MCF 10A (cell line): ENCODE measurements around the gene WDCP. TPM values are rescaled to one million over a fixed set of nuclear protein-coding genes. Genes with fewer than 3 reads are reported as not detected.

Source experiments
- BruUV-seq: library from RNA; stranded (reverse); fragments of 400-500 nt; replicated peaks from 2 replicates; lab custom pipeline; 2021; lab: Mats Ljungman, UMichigan
- CTCF ChIA-PET: fragments of 300-600 bp; sonication (Branson Sonifier 250); formaldehyde crosslinking; extraction: SDS; loops from one replicate; lab custom pipeline; 2021; ENCODE audit warnings: antibody characterized with exemption, inconsistent platforms; lab: Yijun Ruan, JAX
- POLR2A ChIA-PET: fragments of 300-600, 350-650 bp; sonication (Branson Sonifier 250); formaldehyde crosslinking; extraction: SDS; loops from one replicate; lab custom pipeline; 2020; ENCODE audit warnings: antibody characterized with exemption, inconsistent platforms; lab: Yijun Ruan, JAX
- DNase-seq: peaks from one replicate; pipeline ENCODE4 v3.0.0-alpha.2; 2018; ENCODE audit not compliant: unreplicated experiment
- H3K27ac Mint-ChIP-seq: one replicate; pipeline ENCODE4 v1.8.0; 2022; ENCODE audit warnings: mild to moderate bottlenecking, low read depth, mixed read lengths; ENCODE audit not compliant: unreplicated experiment
- H3K27me3 Mint-ChIP-seq: one replicate; pipeline ENCODE4 v1.8.0; 2022; ENCODE audit warnings: mixed read lengths; ENCODE audit not compliant: insufficient read depth, unreplicated experiment
- H3K36me3 Mint-ChIP-seq: one replicate; pipeline ENCODE4 v1.8.0; 2022; ENCODE audit warnings: mild to moderate bottlenecking, moderate library complexity, mixed read lengths; ENCODE audit not compliant: insufficient read depth, unreplicated experiment
- H3K4me1 Mint-ChIP-seq: one replicate; pipeline ENCODE4 v1.8.0; 2022; ENCODE audit warnings: mixed read lengths; ENCODE audit not compliant: insufficient read depth, unreplicated experiment
- H3K4me3 Mint-ChIP-seq: one replicate; pipeline ENCODE4 v1.8.0; 2022; ENCODE audit warnings: mild to moderate bottlenecking, moderate library complexity, mixed read lengths; ENCODE audit not compliant: unreplicated experiment
- H3K9me3 Mint-ChIP-seq: one replicate; pipeline ENCODE4 v1.8.0; 2022; ENCODE audit warnings: mixed read lengths; ENCODE audit not compliant: unreplicated experiment
- intact Hi-C: fragments of 100-400 bp; cut with micrococcal nuclease; formaldehyde crosslinking; loops from 2 replicates; pipeline ENCODE4 v1.14.1; 2022
- total RNA-seq: library from RNA; stranded (reverse); gene quantifications from 2 replicates; pipeline ENCODE4 v1.2.3, GENCODE V29; 2022
- TF ChIP-seq, protein P1 (sequence below): fragments of 200-600 bp; IDR thresholded peaks from one replicate; pipeline ENCODE4 v1.8.0; 2022; ENCODE audit warnings: antibody characterized with exemption, mild to moderate bottlenecking; ENCODE audit not compliant: unreplicated experiment

Gene WDCP
- total RNA-seq, 1 experiment from 2014 or later, result 11.2 TPM

- Mint-ChIP-seq H3K4me3 (no peak overlapping the region), H3K4me1 (peaks cover 7% of the 10 kb centered on the region), H3K27me3 (no peaks in the 10 kb centered on the region), H3K9me3 (no peaks in the 10 kb centered on the region), H3K36me3 (no peaks in the 10 kb centered on the region), H3K27ac (peak overlapping the region; percentile 41)
- intact Hi-C loops, result no loop called here
- CTCF ChIA-PET, result interaction anchor here (0.7 kb wide), 1 partner anchor 161 kb away, joined by 3 read pairs; no protein-coding TSS in a partner anchor
- BruUV-seq, result no TSS peak
- POLR2A ChIA-PET, result no interaction called here
- TF ChIP-seq, protein P1, sequence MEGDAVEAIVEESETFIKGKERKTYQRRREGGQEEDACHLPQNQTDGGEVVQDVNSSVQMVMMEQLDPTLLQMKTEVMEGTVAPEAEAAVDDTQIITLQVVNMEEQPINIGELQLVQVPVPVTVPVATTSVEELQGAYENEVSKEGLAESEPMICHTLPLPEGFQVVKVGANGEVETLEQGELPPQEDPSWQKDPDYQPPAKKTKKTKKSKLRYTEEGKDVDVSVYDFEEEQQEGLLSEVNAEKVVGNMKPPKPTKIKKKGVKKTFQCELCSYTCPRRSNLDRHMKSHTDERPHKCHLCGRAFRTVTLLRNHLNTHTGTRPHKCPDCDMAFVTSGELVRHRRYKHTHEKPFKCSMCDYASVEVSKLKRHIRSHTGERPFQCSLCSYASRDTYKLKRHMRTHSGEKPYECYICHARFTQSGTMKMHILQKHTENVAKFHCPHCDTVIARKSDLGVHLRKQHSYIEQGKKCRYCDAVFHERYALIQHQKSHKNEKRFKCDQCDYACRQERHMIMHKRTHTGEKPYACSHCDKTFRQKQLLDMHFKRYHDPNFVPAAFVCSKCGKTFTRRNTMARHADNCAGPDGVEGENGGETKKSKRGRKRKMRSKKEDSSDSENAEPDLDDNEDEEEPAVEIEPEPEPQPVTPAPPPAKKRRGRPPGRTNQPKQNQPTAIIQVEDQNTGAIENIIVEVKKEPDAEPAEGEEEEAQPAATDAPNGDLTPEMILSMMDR, result no peak
- peak; percentile 26 for DNase-seq
These were observed 23.2 kb downstream of the WDCP start for GRCh38 chr2:24024018-24024417.

GRCh38 chr2:24022975-24023575 lies 24.1 kb downstream of the WDCP start:
- H3K36me3 Mint-ChIP-seq, result no peaks in the 10 kb centered on the region
- POLR2A ChIA-PET, result no interaction called here
- DNase-seq, result no peak
- TF ChIP-seq, protein P1, result no peak
- no peak overlapping the region for H3K4me3 Mint-ChIP-seq
- intact Hi-C loops, result no loop called here
- H3K27ac Mint-ChIP-seq, result no peak overlapping the region
- no TSS peak for BruUV-seq
- no peaks in the 10 kb centered on the region for H3K27me3 Mint-ChIP-seq
- H3K9me3 Mint-ChIP-seq, result no peaks in the 10 kb centered on the region
- H3K4me1 Mint-ChIP-seq, result peaks cover 8% of the 10 kb centered on the region
- CTCF ChIA-PET, result interaction anchor here (0.6 to 0.7 kb wide), 2 partner anchors 10 to 160 kb away, joined by 3 read pairs; no protein-coding TSS in a partner anchor

GRCh38 chr2:24022324-24022974 lies 24.7 kb downstream of the WDCP start:
- intact Hi-C loops, result no loop called here
- H3K9me3 Mint-ChIP-seq, result no peaks in the 10 kb centered on the region
- no peak overlapping the region for H3K27ac Mint-ChIP-seq
- ChIA-PET POLR2A (interaction anchor here (0.7 to 2.2 kb wide), 2 partner anchors 61 to 122 kb away, joined by 3 to 6 read pairs; partner anchors contain the start of gene TP53I3), CTCF (no interaction called here)
- no peak overlapping the region for H3K4me3 Mint-ChIP-seq
- peaks cover 12% of the 10 kb centered on the region for H3K4me1 Mint-ChIP-seq
- TF ChIP-seq, protein P1, result no peak
- no TSS peak for BruUV-seq
- DNase-seq, result no peak
- no peaks in the 10 kb centered on the region for H3K36me3 Mint-ChIP-seq
- H3K27me3 Mint-ChIP-seq, result no peaks in the 10 kb centered on the region

DNA sequence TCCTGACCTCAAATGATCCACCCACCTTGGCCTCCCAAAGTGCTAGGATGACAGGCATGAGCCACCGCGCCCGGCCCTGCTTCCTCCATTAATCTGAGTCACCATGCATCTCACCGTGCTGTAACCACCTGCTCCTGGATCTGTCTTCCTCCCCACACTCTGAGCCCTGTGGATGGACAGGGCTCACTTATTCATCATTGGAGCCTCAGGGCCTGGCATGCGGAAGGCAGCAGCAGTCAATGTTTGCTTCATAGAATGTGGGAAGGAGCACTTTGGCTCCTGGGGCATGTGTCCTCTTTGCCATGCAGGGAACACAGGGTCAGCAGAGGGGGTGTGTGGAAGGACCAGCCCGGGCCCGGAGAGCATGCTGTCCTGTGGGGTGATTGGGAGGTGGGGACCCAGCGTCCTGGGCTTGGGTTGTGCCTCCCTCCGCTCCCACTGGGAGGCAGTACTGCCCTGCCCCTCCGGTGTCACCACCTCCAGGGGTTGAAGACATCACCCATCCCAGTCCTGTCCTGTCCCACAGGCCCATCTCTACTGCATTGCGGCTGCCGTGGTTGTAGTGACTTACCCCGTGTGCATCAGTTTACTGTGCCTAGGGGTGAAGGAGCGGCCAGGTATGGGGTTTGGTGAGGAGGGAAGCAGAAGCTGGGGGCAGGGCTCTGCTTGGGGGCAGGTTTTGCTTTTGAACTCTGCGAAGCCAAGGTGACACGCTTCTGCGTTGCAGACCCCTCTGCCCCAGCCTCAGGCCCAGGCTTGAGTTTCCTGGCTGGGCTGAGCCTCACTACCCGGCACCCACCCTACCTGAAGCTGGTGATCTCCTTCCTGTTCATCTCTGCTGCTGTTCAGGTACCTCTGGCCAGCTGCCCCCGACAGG lies 25.8 kb downstream of the WDCP start:
- H3K9me3 Mint-ChIP-seq, result no peaks in the 10 kb centered on the region
- CTCF ChIA-PET, result no interaction called here

More for the DNA sequence above, 25.8 kb downstream of the WDCP start:
- intact Hi-C loops, result loop anchor here (1.0 kb wide), 3 partner anchors 40 to 361 kb away; partner anchors contain the start of gene TP53I3
- BruUV-seq, result no TSS peak
- H3K4me1 Mint-ChIP-seq, result peaks cover 14% of the 10 kb centered on the region
- H3K36me3 Mint-ChIP-seq, result no peaks in the 10 kb centered on the region
- DNase-seq, result peak; percentile 79
- POLR2A ChIA-PET, result interaction anchor here (0.7 to 2.2 kb wide), 2 partner anchors 62 to 121 kb away, joined by 3 to 6 read pairs; partner anchors contain the start of gene TP53I3
- TF ChIP-seq, protein P1, result peak; percentile 51
- H3K4me3 Mint-ChIP-seq, result no peak overlapping the region
- peak overlapping the region; percentile 38 for H3K27ac Mint-ChIP-seq
- H3K27me3 Mint-ChIP-seq, result no peaks in the 10 kb centered on the region
